GM19395 (cell line): ENCODE results near the gene SCT.
"Not testable (repeated sequence)": the region's sequence is repeated elsewhere in the genome, so short reads cannot be mapped to it uniquely, and the experiment has no call there.

ENCODE experiments used
- ATAC-seq: cut with Tn5 transposase; IDR thresholded peaks from one replicate; pipeline ENCODE4 v1.9.1; 2021; ENCODE audit warnings: mild to moderate bottlenecking, moderate library complexity; ENCODE audit not compliant: unreplicated experiment

Gene SCT, protein sequence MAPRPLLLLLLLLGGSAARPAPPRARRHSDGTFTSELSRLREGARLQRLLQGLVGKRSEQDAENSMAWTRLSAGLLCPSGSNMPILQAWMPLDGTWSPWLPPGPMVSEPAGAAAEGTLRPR

DNA sequence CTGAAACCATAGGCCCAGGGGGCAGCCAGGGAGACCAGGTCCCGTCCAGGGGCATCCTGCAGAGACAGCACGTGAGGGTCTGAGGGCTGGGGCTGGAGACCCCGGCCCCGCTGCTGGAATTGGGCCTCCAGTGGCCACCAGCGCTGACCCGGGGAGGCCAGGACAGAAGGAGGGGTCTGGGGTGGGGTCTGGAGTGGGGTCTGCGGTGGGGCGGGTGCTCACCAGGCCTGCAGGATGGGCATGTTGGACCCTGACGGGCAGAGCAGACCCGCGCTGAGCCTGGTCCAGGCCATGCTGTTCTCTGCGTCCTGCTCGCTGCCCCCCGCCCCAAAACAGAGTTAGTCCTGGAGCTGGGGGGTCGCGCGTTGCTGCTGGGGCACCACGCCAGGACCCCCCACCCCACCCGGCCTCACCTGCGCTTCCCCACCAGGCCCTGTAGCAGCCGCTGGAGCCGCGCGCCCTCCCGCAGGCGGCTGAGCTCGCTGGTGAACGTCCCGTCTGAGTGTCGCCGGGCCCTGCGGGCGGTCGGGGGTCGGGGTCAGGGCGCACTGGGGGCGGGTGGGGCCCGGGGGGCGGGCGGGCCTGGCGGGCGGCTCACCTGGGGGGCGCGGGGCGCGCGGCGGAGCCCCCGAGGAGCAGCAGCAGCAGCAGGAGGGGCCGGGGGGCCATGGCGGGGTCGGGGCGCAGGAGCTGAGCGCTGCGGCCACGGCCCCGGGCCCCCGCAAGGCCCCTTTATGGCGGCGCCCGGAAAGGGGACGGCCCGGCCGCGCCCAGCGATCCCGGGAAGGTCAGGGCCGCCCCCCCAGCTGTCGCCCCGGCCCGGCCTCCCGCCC lies at the start of gene SCT:
SCT (minus strand) TSS at position 707 of the 833 bp plus-strand sequence; CDS start at position 669, 38 bp downstream.
- no peak for ATAC-seq

- ATAC-seq = no peak
These were observed 47.4 kb upstream of the SCT start for GRCh38 chr11:674406-674805.

- no peak for ATAC-seq
These were observed 46.9 kb upstream of the SCT start for GRCh38 chr11:673866-674265.

GRCh38 chr11:665704-666281 lies 38.8 kb upstream of the SCT start:
- ATAC-seq = no peak

DNA sequence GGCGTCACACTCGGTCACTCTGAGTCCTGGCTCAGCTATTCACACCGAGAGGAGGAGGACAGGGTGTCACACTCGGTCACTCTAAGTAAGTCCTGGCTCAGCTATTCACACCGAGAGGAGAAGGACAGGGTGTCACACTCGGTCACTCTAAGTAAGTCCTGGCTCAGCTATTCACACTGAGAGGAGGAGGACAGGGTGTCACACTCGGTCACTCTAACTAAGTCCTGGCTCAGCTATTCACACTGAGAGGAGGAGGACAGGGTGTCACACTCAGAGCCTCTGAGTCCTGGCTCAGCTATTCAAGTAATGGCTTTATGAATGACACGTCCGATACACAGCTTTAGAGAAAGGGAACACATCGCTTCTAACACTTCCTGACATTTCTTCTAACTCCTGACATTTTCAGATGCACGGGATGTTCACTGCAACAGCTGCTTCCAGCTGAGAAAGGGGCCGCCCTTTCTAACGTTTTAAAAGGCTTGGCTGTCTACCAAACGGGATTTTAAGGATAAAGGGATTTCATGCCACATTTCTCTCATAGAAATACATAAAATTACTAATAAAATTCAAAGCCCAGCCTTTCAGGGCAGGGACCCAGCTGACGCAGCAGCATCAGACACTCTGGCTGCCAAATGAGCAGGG lies 38.2 kb upstream of the SCT start:
- no peak for ATAC-seq

DNA sequence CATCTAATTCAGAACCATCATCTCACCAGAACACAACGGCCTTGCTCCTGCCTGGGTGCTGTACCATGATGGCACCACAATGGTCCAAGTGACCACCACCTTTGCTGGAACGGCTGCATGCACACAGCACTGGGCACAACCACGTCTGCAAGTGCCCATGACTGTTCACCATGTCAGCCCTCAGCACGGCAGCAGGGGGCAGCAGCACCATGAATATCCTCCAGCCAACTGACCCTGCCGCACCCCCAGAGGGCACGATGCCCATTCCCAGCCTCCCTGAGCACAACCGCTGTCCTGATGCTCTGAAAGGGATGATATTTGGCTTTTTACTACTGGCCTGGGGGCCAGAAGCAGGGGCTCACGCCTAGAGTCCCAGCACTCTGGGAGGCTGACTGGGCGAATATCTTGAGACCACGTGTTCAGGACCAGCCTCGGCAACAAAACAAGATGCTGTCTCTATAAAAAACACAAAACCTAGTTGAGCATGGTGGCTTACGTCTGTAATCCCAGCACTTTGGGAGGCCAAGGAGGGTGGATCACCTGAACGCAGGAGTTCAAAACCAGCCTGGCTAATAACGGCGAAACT lies 35.8 kb upstream of the SCT start:
- ATAC-seq = no peak

DNA sequence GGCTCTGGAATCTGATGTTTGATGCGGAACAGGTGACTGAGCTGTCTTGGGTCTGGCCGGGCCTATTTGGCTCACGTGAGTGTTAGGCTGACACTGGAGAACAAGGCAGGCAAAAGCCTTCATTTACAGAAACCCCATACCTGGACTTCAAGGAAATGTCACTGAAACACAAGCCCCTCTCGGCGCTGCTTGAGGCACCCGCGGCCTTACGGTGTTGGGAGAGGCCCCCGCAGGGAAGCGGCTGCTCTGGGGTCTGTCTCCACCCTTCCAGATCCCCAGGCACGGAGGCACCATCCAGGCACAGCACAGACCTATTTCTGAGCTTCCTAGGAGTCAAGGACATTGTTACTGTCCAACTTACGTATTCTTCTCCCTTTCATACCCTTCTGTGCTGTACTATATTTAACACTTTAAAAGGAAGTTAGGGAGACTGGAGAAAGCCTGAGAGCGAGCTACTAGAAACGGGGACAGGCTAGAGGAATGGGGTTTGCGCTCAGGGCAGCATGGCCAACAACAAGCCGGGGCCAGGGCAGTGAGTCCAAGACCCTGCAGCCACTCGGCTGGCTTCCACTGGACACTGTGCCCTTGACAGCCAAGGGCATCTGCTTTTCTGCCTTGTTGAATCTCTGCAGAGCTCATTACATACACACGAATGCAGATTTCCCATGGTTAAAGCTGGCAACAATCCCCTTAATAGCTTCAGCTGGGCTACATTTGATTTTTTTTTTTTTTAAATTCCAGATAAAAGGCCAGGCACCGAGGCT lies 33.9 kb upstream of the SCT start:
- ATAC-seq = no peak

DNA sequence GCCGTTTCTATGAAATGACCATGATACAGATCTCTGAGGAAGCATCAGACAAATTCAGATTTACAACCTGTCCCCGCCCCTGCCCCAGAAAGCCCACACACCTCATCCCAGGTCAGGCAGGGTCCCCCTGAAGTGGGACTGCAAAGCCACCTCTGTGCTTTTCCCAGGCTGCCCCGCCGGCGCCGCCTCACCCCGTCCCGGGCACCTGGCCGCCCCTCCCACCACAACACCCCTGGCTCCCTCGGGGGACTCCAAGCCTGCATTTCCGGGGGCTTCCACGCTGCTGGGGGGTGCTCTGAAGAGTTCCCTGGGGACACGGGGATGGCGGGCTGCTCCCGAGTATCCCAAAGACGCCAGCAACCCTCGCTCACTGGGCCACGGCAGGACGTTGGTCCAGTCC lies 33.3 kb upstream of the SCT start:
- no peak for ATAC-seq

- no peak for ATAC-seq
These were observed 32.6 kb upstream of the SCT start for GRCh38 chr11:659532-660085.

DNA sequence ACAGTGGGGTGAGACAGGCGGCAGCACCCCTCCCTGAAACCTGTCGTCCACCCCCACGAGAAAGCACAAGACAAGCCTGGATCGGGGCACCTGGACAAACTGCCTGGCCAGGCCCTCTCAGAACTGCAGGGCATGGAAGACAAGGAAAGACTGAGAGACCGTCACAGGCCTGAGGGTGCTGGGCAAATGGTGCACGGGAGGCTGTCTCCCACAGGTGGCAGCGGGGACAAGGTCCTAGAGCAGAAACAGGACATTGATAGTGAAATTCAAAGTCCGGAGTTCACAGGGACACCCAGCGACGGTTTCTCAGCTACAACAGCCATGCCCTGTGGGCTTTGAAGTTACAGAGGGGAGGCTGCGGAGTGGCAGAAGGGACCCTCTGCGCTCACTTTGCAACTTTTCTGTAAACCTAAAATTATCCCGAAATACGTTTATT lies 30.7 kb upstream of the SCT start:
- no peak for ATAC-seq

DNA sequence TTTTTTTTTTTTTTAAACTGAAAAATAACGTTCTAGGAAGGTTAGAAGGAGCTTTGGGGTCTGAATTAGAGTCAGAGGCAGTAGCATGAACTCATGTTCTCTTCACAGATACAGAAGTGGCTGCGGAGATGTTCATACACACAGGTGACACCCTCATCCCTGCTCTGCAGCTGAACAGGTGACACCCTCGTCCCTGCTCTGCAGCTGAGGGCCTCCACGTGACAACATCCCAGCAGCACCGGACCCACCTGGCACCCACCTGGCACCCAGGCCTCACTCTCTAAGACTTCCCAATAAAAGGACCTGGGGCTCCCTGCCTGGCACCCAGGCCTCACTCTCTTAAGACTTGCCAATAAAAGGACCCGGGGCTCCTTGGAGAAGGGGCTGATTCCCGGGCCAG lies 29.9 kb upstream of the SCT start:
- ATAC-seq = no peak

DNA sequence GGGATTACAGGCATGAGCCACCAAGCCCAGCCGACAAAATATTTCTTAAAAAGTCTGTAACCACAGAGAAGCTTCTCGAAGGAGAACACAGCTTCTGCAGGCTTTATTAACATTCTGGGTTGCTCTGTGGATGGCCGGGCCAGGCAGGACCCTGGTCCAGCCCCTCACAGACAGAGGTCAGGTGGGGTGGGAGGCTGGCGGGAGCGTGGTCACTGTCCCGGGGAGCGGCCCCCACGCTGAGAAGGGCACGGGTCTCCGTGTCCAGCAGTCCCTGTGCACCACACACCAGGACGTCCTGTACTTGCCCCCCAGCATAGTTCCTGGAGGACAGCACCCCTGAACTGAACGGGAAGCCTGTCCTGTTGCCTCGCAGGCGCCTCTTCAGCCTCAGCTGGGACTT lies 29.4 kb upstream of the SCT start:
- no peak for ATAC-seq

GRCh38 chr11:655036-655726 lies 28.2 kb upstream of the SCT start:
- no peak for ATAC-seq

GRCh38 chr11:654444-654843 lies 27.5 kb upstream of the SCT start:
- not testable (repeated sequence) for ATAC-seq

- ATAC-seq = no peak
These were observed 26.9 kb upstream of the SCT start for GRCh38 chr11:653837-654236.

DNA sequence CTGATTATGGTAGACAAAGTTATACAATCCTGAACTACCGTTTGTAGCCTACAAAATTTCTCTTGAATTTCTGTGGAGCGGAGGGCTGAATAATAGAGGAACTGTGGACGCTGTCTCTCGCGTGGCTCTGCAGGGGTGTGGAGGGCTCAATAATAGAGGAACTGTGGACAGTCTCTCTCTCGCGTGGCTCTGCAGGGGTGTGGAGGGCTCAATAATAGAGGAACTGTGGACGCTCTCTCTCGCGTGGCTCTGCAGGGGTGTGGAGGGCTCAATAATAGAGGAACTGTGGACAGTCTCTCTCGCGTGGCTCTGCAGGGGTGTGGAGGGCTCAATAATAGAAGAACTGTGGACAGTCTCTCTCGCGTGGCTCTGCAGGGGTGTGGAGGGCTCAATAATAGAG lies 26.2 kb upstream of the SCT start:
- not testable (repeated sequence) for ATAC-seq

DNA sequence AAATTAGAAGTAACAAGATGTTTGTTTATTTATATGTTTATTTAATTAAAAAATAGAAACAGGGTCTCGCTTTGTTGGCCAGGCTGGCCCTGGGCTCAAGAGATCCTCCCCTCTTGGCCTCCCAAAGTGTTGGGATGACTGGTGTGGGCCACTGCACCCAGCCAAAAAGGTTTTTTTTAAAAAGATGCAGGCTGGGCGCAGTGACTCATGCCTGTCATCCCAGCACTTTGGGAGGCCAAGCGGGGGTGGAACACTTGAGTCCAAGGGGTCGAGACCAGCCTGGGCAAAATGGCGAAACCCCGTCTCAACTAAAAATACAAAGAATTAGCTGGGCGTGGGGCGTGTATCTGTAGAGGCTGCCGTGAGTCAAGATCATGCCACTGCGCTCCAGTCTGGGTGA lies 23.5 kb upstream of the SCT start:
- no peak for ATAC-seq

DNA sequence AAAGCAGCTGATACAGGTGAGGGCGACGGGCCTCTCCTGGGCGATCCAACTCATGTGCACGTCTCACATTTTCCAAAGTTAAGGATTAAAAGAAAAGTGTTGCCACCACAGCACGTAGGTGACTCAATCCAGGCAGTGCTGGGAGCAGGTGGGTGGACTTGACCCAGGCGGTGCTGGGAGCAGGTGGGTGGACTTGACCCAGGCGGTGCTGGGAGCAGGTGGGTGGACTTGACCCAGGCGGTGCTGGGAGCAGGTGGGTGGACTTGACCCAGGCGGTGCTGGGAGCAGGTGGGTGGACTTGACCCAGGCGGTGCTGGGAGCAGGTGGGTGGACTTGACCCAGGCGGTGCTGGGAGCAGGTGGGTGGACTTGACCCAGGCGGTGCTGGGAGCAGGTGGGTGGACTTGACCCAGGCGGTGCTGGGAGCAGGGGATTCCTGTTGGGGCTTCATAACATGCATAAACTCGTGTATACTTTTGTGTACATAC lies 20.7 kb upstream of the SCT start:
- not testable (repeated sequence) for ATAC-seq

- ATAC-seq = no peak
These were observed 19.2 kb upstream of the SCT start for GRCh38 chr11:646214-646613.

DNA sequence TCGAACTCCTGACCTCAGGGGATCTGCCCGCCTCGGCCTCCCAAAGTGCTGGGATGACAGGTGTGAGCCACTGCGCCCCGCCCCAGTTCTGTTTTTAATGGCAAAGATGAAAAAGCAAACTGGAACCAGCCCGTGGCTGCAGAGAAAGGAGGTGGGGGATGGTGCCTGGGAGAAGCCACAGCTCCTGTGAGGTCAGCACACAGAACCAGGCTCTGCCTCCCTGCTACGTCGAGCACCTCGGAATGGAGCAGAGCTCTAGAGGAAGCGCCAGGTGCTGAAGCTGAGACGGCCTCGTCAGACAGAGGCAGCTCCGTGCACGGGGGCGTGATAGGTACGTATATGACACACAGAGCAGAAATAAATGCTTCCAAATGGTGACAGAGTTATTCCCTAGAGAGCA lies 18.6 kb upstream of the SCT start:
- no peak for ATAC-seq
